Lower leg skin (tissue), 3 donors: Measurements from ENCODE around the gene NXT2.
"Not testable (repeated sequence)": the region's sequence is repeated elsewhere in the genome, so short reads cannot be mapped to it uniquely, and the experiment has no call there.

ENCODE experiments used
- POLR2A ChIP-seq, 2 donors: fragments of 450-650 bp; IDR thresholded peaks; one replicate each; pipeline ENCODE4 v1.6.1; 2016 to 2017; ENCODE audit warnings: antibody characterized with exemption in 2 of 2, mild to moderate bottlenecking in 1 of 2, moderate library complexity in 1 of 2
- TF ChIP-seq, protein P1 (sequence below), 3 donors: fragments of 450-650 bp; IDR thresholded peaks; one replicate each; pipeline ENCODE4 v1.5.1; 2016; ENCODE audit warnings: antibody characterized with exemption in 3 of 3, mild to moderate bottlenecking in 3 of 3, moderate library complexity in 2 of 3

DNA sequence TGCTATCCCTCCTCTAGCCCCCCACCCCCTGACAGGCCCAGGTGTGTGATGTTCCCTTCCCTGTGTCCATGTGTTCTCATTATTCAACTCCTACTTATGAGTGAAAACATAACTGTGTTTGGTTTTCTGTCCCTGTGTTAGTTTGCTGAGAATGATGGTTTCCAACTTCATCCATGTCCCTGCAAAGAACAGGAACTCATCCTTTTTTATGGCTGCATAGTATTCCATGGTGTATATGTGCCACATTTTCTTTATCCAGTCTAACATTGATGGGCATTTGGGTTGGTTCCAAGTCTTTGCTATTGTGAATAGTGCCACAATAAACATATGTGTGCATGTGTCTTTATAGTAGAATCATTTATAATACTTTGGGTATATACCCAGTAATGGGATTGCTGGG is 2.4 kb downstream of the NXT2 start:
- TF ChIP-seq, protein P1, sequence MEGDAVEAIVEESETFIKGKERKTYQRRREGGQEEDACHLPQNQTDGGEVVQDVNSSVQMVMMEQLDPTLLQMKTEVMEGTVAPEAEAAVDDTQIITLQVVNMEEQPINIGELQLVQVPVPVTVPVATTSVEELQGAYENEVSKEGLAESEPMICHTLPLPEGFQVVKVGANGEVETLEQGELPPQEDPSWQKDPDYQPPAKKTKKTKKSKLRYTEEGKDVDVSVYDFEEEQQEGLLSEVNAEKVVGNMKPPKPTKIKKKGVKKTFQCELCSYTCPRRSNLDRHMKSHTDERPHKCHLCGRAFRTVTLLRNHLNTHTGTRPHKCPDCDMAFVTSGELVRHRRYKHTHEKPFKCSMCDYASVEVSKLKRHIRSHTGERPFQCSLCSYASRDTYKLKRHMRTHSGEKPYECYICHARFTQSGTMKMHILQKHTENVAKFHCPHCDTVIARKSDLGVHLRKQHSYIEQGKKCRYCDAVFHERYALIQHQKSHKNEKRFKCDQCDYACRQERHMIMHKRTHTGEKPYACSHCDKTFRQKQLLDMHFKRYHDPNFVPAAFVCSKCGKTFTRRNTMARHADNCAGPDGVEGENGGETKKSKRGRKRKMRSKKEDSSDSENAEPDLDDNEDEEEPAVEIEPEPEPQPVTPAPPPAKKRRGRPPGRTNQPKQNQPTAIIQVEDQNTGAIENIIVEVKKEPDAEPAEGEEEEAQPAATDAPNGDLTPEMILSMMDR (IDR thresholded peaks at IDR 0.05), result not testable (repeated sequence)
- not testable (repeated sequence) for TF ChIP-seq POLR2A (IDR thresholded peaks at IDR 0.05)
